Measurements from ENCODE around the gene MECR. TPM values are rescaled to one million over a fixed set of nuclear protein-coding genes. Genes with fewer than 3 reads are reported as not detected.

The MECR gene
- polyA plus RNA-seq, 1 of the 3 experiments (the other 2 are of a cell fraction): 38.3 TPM

GRCh38 chr1:29200906-29201594, 29.7 kb downstream of the MECR start:
- ChIA-PET POLR2A (no interaction called here), CTCF (interaction anchor here (0.7 to 6.1 kb wide), 12 partner anchors 14 to 1985 kb away, joined by 3 to 95 read pairs (median 12); partner anchors contain the start of gene SRSF4)
- Histone ChIP-seq H3K27ac (ENCODE audit: low read depth in 2 of 2, low read length in 1 of 2) (no peak overlapping the region), H3K36me3 (replicated peaks in 1 of 2; ENCODE audit: control insufficient read depth in 1 of 2, insufficient read depth in 2 of 2, low read length in 1 of 2) (peaks cover 18 to 21% of the 10 kb centered on the region in 2 experiments), H3K9me2 (no peaks in the 10 kb centered on the region), H2AFZ (ENCODE audit: low read depth) (no peak overlapping the region), H3K4me1 (ENCODE audit: control insufficient read depth in 1 of 2, insufficient read depth in 2 of 2, low read depth in 1 of 2, low read length in 1 of 2) (peaks cover 17 to 18% of the 10 kb centered on the region in 2 experiments; a peak in 2 of 4 replicates), H3K9me3 (no peaks in the 10 kb centered on the region), H4K20me1 (ENCODE audit: insufficient read depth) (no peaks in the 10 kb centered on the region), H3K4me3 (ENCODE audit: low read depth in 2 of 2, low read length in 1 of 2) (no peak overlapping the region), H3F3A (replicated peaks; ENCODE audit: insufficient read depth) (peaks cover 8% of the 10 kb centered on the region), H3K79me2 (ENCODE audit: insufficient read depth) (no peaks in the 10 kb centered on the region), H3K27me3 (ENCODE audit: insufficient read depth) (no peaks in the 10 kb centered on the region), H3K4me2 (no peak overlapping the region), H3K9ac (no peak overlapping the region)
- DNase-seq: no peak
- WGBS (ENCODE audit: low lambda C conversion rate): 95% methylated on average over 5 of the region's 5 CpGs
- no peak for TF ChIP-seq TCF12 (IDR thresholded peaks at IDR 0.05)
- TF ChIP-seq, protein P1, sequence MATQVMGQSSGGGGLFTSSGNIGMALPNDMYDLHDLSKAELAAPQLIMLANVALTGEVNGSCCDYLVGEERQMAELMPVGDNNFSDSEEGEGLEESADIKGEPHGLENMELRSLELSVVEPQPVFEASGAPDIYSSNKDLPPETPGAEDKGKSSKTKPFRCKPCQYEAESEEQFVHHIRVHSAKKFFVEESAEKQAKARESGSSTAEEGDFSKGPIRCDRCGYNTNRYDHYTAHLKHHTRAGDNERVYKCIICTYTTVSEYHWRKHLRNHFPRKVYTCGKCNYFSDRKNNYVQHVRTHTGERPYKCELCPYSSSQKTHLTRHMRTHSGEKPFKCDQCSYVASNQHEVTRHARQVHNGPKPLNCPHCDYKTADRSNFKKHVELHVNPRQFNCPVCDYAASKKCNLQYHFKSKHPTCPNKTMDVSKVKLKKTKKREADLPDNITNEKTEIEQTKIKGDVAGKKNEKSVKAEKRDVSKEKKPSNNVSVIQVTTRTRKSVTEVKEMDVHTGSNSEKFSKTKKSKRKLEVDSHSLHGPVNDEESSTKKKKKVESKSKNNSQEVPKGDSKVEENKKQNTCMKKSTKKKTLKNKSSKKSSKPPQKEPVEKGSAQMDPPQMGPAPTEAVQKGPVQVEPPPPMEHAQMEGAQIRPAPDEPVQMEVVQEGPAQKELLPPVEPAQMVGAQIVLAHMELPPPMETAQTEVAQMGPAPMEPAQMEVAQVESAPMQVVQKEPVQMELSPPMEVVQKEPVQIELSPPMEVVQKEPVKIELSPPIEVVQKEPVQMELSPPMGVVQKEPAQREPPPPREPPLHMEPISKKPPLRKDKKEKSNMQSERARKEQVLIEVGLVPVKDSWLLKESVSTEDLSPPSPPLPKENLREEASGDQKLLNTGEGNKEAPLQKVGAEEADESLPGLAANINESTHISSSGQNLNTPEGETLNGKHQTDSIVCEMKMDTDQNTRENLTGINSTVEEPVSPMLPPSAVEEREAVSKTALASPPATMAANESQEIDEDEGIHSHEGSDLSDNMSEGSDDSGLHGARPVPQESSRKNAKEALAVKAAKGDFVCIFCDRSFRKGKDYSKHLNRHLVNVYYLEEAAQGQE (IDR thresholded peaks at IDR 0.05; ENCODE audit: low read depth, low read length): no peak
- TF ChIP-seq JUND (IDR thresholded peaks at IDR 0.05): 0 out of 2 replicates have a peak, but pooled peaks have one; percentile 11
- no peak for TF ChIP-seq MXI1 (IDR thresholded peaks at IDR 0.05; ENCODE audit: low read depth, low read length)

DNA sequence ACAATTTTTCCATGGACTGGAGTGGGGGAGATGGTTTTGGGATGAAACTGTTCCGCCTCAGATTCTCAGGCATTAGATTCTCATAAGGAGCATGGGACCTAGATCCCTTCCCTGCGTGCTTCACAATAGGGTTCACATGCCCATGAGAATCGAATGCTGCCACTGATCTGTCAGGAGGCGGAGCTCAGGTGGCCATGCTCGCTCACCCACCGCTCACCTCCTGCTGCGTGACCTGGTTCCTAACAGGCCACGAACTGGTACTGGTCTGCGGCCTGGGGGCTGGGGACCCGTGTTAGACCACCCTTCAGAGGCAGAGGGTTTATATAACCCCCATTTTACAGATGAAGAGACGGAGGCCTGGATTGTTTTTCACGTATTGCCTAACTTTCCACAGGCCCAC, 32.7 kb downstream of the MECR start:
- TF ChIP-seq FOSL2 (IDR thresholded peaks at IDR 0.05; ENCODE audit: borderline replicate concordance, low read depth) (no peak), GATA2 (CRISPR knock-in tag; IDR thresholded peaks at IDR 0.05) (0 out of 2 replicates have a peak, but pooled peaks have one; percentile 5)
- no peak for DNase-seq
- peak overlapping the region in 1 of 2 experiments; percentile 71; a peak in 1 of 4 replicates for H3K27ac ChIP-seq (ENCODE audit: low read depth in 2 of 2, low read length in 1 of 2)
- no peaks in the 10 kb centered on the region for H3K79me2 ChIP-seq (ENCODE audit: insufficient read depth)
- no peaks in the 10 kb centered on the region for H3K9me2 ChIP-seq
- peaks cover 8% of the 10 kb centered on the region for H3F3A ChIP-seq (replicated peaks; ENCODE audit: insufficient read depth)
- ChIA-PET CTCF (interaction anchor here (0.7 to 5.8 kb wide), 14 partner anchors 11 to 1510 kb away, joined by 3 to 37 read pairs (median 4); partner anchors contain the start of gene SRSF4), POLR2A (interaction anchor here (0.5 to 3.2 kb wide), 2 partner anchors 16 to 27 kb away, joined by 3 to 22 read pairs; partner anchors contain the start of gene SRSF4)
- no peak overlapping the region for H3K9ac ChIP-seq
- H4K20me1 ChIP-seq (ENCODE audit: insufficient read depth): no peaks in the 10 kb centered on the region
- no peaks in the 10 kb centered on the region for H3K9me3 ChIP-seq
- peaks cover 13 to 26% of the 10 kb centered on the region in 2 experiments for H3K36me3 ChIP-seq (replicated peaks in 1 of 2; ENCODE audit: control insufficient read depth in 1 of 2, insufficient read depth in 2 of 2, low read length in 1 of 2)
- H3K27me3 ChIP-seq (ENCODE audit: insufficient read depth): no peaks in the 10 kb centered on the region
- H3K4me1 ChIP-seq (ENCODE audit: control insufficient read depth in 1 of 2, insufficient read depth in 2 of 2, low read depth in 1 of 2, low read length in 1 of 2): peaks cover 17 to 18% of the 10 kb centered on the region in 2 experiments; a peak in 2 of 4 replicates
- H2AFZ ChIP-seq (ENCODE audit: low read depth): no peak overlapping the region
- WGBS (ENCODE audit: low lambda C conversion rate): 93% methylated on average over 5 of the region's 12 CpGs
- no peak overlapping the region for H3K4me3 ChIP-seq (ENCODE audit: low read depth in 2 of 2, low read length in 1 of 2)
- no peak overlapping the region for H3K4me2 ChIP-seq
